GM10266 (cell line): ENCODE data around the gene ADCY10.

Experiments
- DNase-seq: peaks from one replicate; pipeline ENCODE4 v3.0.0; 2012; ENCODE audit errors: extremely low spot score
- CTCF ChIP-seq: IDR thresholded peaks from 2 replicates; pipeline ENCODE4 v1.5.1; 2012; ENCODE audit warnings: mild to moderate bottlenecking, low read depth; ENCODE audit not compliant: control insufficient read depth, insufficient read depth; ENCODE audit errors: missing control alignments

ADCY10 gene

GRCh38 chr1:167795810-167796740 is 117.9 kb downstream of the ADCY10 start:
- no peak for DNase-seq
- no peak for TF ChIP-seq CTCF

GRCh38 chr1:167794043-167794442 is 119.9 kb downstream of the ADCY10 start:
- DNase-seq: no peak

GRCh38 chr1:167792188-167792565 is 121.8 kb downstream of the ADCY10 start:
- no peak for DNase-seq
- no peak for TF ChIP-seq CTCF

More at GRCh38 chr1:167794043-167794442, 119.9 kb downstream of the ADCY10 start:
- no peak for TF ChIP-seq CTCF

GRCh38 chr1:167791281-167792187 is 122.4 kb downstream of the ADCY10 start:
- TF ChIP-seq CTCF: no peak
- DNase-seq: no peak

GRCh38 chr1:167790117-167790516 is 123.8 kb downstream of the ADCY10 start:
- no peak for DNase-seq
- no peak for TF ChIP-seq CTCF

GRCh38 chr1:167789501-167789900 is 124.4 kb downstream of the ADCY10 start:
- no peak for TF ChIP-seq CTCF
- DNase-seq: no peak

GRCh38 chr1:167786502-167786901 is 127.4 kb downstream of the ADCY10 start:
- TF ChIP-seq CTCF: no peak
- no peak for DNase-seq
